Sigmoid colon (tissue), 4 donors: Measurements from ENCODE around the gene CHAC1.
A peak's percentile ranks its signal among the peaks of the same experiment; 100 is the strongest.

Experiments
- CTCF ChIP-seq, 4 experiments: fragments of 450-650 bp in 3 of 4; fragments of 200-600 bp in 1 of 4; IDR thresholded peaks; one replicate each; pipeline ENCODE4 v1.5.1; 2016 to 2019; ENCODE audit warnings: antibody characterized with exemption in 4 of 4, mild to moderate bottlenecking in 3 of 4, moderate library complexity in 2 of 4
- EP300 ChIP-seq, 4 donors: sonication (generic); formaldehyde crosslinking; IDR thresholded peaks; one replicate each; pipeline ENCODE4 v1.6.1; 2017; ENCODE audit warnings: antibody characterized with exemption in 4 of 4
- POLR2A ChIP-seq, 2 donors: fragments of 450-650 bp; IDR thresholded peaks; one replicate each; pipeline ENCODE4 v1.6.1; 2016; ENCODE audit warnings: antibody characterized with exemption in 2 of 2, mild to moderate bottlenecking in 2 of 2, moderate library complexity in 2 of 2
- POLR2AphosphoS5 ChIP-seq, 4 donors: sonication (generic); formaldehyde crosslinking; IDR thresholded peaks; one replicate each; pipeline ENCODE4 v1.6.1; 2017; ENCODE audit warnings: antibody characterized with exemption in 4 of 4

- TF ChIP-seq POLR2A (IDR thresholded peaks at IDR 0.05), result no peak
- TF ChIP-seq CTCF (IDR thresholded peaks at IDR 0.05), result peak; percentile 55 to 75 (median 60)
- peak in 3 of 4 donors; percentile 32 to 59 (median 57) for TF ChIP-seq POLR2AphosphoS5 (IDR thresholded peaks at IDR 0.05)
- no peak for TF ChIP-seq EP300 (IDR thresholded peaks at IDR 0.05)
These were observed 46.9 kb upstream of the CHAC1 start for GRCh38 chr15:40906091-40906990.
